ENCODE data around the gene ADARB1.

DNA sequence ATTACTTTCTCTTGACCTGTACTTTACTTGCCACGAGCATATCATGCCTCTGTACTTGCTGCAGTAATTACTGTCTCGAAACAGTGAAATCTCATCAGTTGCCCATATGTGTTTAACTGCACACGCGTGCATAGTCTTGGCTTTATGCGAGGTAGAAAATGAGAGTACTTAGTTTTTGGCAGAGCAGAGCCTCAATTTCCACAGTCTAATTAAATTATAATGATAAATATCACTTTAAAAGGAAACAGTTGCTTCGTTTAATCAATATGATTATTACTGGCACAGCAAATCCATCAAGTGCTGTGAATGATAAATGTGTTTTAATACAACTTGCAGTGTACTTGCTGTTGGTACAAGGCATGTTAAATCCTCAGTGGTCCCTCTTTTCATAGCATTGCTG lies 47.6 kb downstream of the ADARB1 start:
- TF ChIP-seq, protein P1, sequence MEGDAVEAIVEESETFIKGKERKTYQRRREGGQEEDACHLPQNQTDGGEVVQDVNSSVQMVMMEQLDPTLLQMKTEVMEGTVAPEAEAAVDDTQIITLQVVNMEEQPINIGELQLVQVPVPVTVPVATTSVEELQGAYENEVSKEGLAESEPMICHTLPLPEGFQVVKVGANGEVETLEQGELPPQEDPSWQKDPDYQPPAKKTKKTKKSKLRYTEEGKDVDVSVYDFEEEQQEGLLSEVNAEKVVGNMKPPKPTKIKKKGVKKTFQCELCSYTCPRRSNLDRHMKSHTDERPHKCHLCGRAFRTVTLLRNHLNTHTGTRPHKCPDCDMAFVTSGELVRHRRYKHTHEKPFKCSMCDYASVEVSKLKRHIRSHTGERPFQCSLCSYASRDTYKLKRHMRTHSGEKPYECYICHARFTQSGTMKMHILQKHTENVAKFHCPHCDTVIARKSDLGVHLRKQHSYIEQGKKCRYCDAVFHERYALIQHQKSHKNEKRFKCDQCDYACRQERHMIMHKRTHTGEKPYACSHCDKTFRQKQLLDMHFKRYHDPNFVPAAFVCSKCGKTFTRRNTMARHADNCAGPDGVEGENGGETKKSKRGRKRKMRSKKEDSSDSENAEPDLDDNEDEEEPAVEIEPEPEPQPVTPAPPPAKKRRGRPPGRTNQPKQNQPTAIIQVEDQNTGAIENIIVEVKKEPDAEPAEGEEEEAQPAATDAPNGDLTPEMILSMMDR (IDR thresholded peaks at IDR 0.05): no peak
- TF ChIP-seq POLR2A (IDR thresholded peaks at IDR 0.05): no peak
